GM19455 (cell line): ENCODE measurements around the gene CDC42EP4.
A peak's percentile ranks its signal among the peaks of the same experiment; 100 is the strongest.

Source experiments
- ATAC-seq: cut with Tn5 transposase; IDR thresholded peaks from one replicate; pipeline ENCODE4 v1.9.1; 2021; ENCODE audit not compliant: unreplicated experiment

Gene CDC42EP4

GRCh38 chr17:73311781-73312641 is at the start of gene CDC42EP4:
TSS of gene CDC42EP4 (minus strand) at chr17:73312001. CDS start at chr17:73286500, 25,501 bp downstream.
- peak; percentile 92 for ATAC-seq

GRCh38 chr17:73360961-73361761 is 49.4 kb upstream of the CDC42EP4 start:
- no peak for ATAC-seq

- no peak for ATAC-seq
Observed at GRCh38 chr17:73359987-73360410, 48.2 kb upstream of the CDC42EP4 start.

- ATAC-seq: no peak
Observed at GRCh38 chr17:73359352-73359751, 47.6 kb upstream of the CDC42EP4 start.

GRCh38 chr17:73358668-73359067 is 46.9 kb upstream of the CDC42EP4 start:
- no peak for ATAC-seq

GRCh38 chr17:73357981-73358380 is 46.2 kb upstream of the CDC42EP4 start:
- ATAC-seq: no peak

- ATAC-seq: no peak
Observed at GRCh38 chr17:73357318-73357717, 45.5 kb upstream of the CDC42EP4 start.

GRCh38 chr17:73356561-73357170 is 44.9 kb upstream of the CDC42EP4 start:
- no peak for ATAC-seq

GRCh38 chr17:73354423-73355284 is 42.9 kb upstream of the CDC42EP4 start:
- no peak for ATAC-seq

- ATAC-seq: no peak
Observed at GRCh38 chr17:73352261-73352660, 40.5 kb upstream of the CDC42EP4 start.

- ATAC-seq: no peak
Observed at GRCh38 chr17:73351764-73352163, 40.0 kb upstream of the CDC42EP4 start.

- no peak for ATAC-seq
Observed at GRCh38 chr17:73350864-73351263, 39.1 kb upstream of the CDC42EP4 start.

- ATAC-seq: no peak
Observed at GRCh38 chr17:73349647-73350046, 37.8 kb upstream of the CDC42EP4 start.

- no peak for ATAC-seq
Observed at GRCh38 chr17:73349138-73349537, 37.3 kb upstream of the CDC42EP4 start.

- no peak for ATAC-seq
Observed at GRCh38 chr17:73348829-73349095, 37.0 kb upstream of the CDC42EP4 start.

GRCh38 chr17:73348018-73348828 is 36.4 kb upstream of the CDC42EP4 start:
- ATAC-seq: no peak

GRCh38 chr17:73347351-73347750 is 35.5 kb upstream of the CDC42EP4 start:
- ATAC-seq: no peak

- ATAC-seq: no peak
Observed at GRCh38 chr17:73346501-73347162, 34.8 kb upstream of the CDC42EP4 start.

- ATAC-seq: no peak
Observed at GRCh38 chr17:73343739-73344454, 32.1 kb upstream of the CDC42EP4 start.
